Glutamatergic neuron (in vitro differentiated cells): ENCODE results near the gene CERS3. TPM values are rescaled to one million over a fixed set of nuclear protein-coding genes. Genes with fewer than 3 reads are reported as not detected.

Source experiments
- DNase-seq: peaks from one replicate; pipeline ENCODE4 v3.0.0; 2022
- H3K27ac Mint-ChIP-seq: one replicate; pipeline ENCODE4 v1.8.0; 2020; ENCODE audit warnings: mild to moderate bottlenecking, mixed read lengths, inconsistent platforms; ENCODE audit not compliant: unreplicated experiment
- H3K27me3 Mint-ChIP-seq: one replicate; pipeline ENCODE4 v1.8.0; 2020; ENCODE audit warnings: mild to moderate bottlenecking, moderate library complexity, mixed read lengths, inconsistent platforms; ENCODE audit not compliant: unreplicated experiment
- H3K36me3 Mint-ChIP-seq: one replicate; pipeline ENCODE4 v1.8.0; 2020; ENCODE audit warnings: mild to moderate bottlenecking, mixed read lengths, inconsistent platforms; ENCODE audit not compliant: unreplicated experiment
- H3K4me1 Mint-ChIP-seq: one replicate; pipeline ENCODE4 v1.8.0; 2020; ENCODE audit warnings: mild to moderate bottlenecking, low read depth, mixed read lengths, inconsistent platforms; ENCODE audit not compliant: unreplicated experiment
- H3K4me3 Mint-ChIP-seq: one replicate; pipeline ENCODE4 v1.8.0; 2020; ENCODE audit warnings: mild to moderate bottlenecking, mixed read lengths, inconsistent platforms; ENCODE audit not compliant: unreplicated experiment
- H3K9me3 Mint-ChIP-seq: one replicate; pipeline ENCODE4 v1.8.0; 2020; ENCODE audit warnings: mild to moderate bottlenecking, moderate library complexity, mixed read lengths, inconsistent platforms; ENCODE audit not compliant: unreplicated experiment
- CTCF ChIP-seq: fragments of 200-600 bp; sonication (generic); IDR thresholded peaks from one replicate; pipeline ENCODE4 v1.5.0; 2021; ENCODE audit not compliant: partially characterized antibody, unreplicated experiment
- total RNA-seq: library from RNA; stranded (reverse); fragmentation: NEBNext Ultra II Directional; extraction: Animal tissue kit (Norgen Biotek cat#: 25700); gene quantifications from one replicate; pipeline ENCODE4 v1.2.1, GENCODE V29; 2021; ENCODE audit not compliant: unreplicated experiment

CERS3 gene
- total RNA-seq, 1 donor from 2014 or later, result not detected

- TF ChIP-seq CTCF, result no peak
- Mint-ChIP-seq H3K4me3 (no peak overlapping the region), H3K27ac (no peak overlapping the region), H3K9me3 (no peaks in the 10 kb centered on the region), H3K36me3 (no peaks in the 10 kb centered on the region), H3K4me1 (peaks cover 5% of the 10 kb centered on the region), H3K27me3 (no peaks in the 10 kb centered on the region)
- no peak for DNase-seq
Observed at GRCh38 chr15:100533886-100534285, 5.1 kb upstream of the CERS3 start.

GRCh38 chr15:100531823-100532327 lies 3.1 kb upstream of the CERS3 start:
- no peak for TF ChIP-seq CTCF
- Mint-ChIP-seq H3K27ac (no peak overlapping the region), H3K4me3 (no peak overlapping the region), H3K27me3 (no peaks in the 10 kb centered on the region), H3K9me3 (no peaks in the 10 kb centered on the region), H3K36me3 (no peaks in the 10 kb centered on the region), H3K4me1 (peaks cover 5% of the 10 kb centered on the region)
- DNase-seq, result no peak

GRCh38 chr15:100531204-100531603 lies 2.5 kb upstream of the CERS3 start:
- no peak overlapping the region for H3K27ac Mint-ChIP-seq
- no peaks in the 10 kb centered on the region for H3K9me3 Mint-ChIP-seq
- no peak for DNase-seq
- H3K27me3 Mint-ChIP-seq, result no peaks in the 10 kb centered on the region
- peaks cover 5% of the 10 kb centered on the region for H3K4me1 Mint-ChIP-seq
- no peak overlapping the region for H3K4me3 Mint-ChIP-seq
- H3K36me3 Mint-ChIP-seq, result no peaks in the 10 kb centered on the region
- no peak for TF ChIP-seq CTCF

- Mint-ChIP-seq H3K36me3 (no peaks in the 10 kb centered on the region), H3K27ac (no peak overlapping the region), H3K27me3 (no peaks in the 10 kb centered on the region), H3K4me3 (no peak overlapping the region), H3K4me1 (peaks cover 5% of the 10 kb centered on the region), H3K9me3 (no peaks in the 10 kb centered on the region)
- no peak for TF ChIP-seq CTCF
- DNase-seq, result no peak
Observed at GRCh38 chr15:100529556-100529955, 806 bp upstream of the CERS3 start.

- Mint-ChIP-seq H3K36me3 (no peaks in the 10 kb centered on the region), H3K27me3 (no peaks in the 10 kb centered on the region), H3K4me1 (no peaks in the 10 kb centered on the region), H3K9me3 (no peaks in the 10 kb centered on the region), H3K4me3 (no peak overlapping the region), H3K27ac (no peak overlapping the region)
- DNase-seq, result no peak
- TF ChIP-seq CTCF, result no peak
Observed at GRCh38 chr15:100526027-100526481, 2.7 kb downstream of the CERS3 start.
